ENCODE measurements around the gene IL15RA. TPM values are rescaled to one million over a fixed set of nuclear protein-coding genes. Genes with fewer than 3 reads are reported as not detected.

Gene IL15RA
- total RNA-seq, 4 donors from 2014 or later: 10.6 to 34.3 (median 22.8) TPM

DNA sequence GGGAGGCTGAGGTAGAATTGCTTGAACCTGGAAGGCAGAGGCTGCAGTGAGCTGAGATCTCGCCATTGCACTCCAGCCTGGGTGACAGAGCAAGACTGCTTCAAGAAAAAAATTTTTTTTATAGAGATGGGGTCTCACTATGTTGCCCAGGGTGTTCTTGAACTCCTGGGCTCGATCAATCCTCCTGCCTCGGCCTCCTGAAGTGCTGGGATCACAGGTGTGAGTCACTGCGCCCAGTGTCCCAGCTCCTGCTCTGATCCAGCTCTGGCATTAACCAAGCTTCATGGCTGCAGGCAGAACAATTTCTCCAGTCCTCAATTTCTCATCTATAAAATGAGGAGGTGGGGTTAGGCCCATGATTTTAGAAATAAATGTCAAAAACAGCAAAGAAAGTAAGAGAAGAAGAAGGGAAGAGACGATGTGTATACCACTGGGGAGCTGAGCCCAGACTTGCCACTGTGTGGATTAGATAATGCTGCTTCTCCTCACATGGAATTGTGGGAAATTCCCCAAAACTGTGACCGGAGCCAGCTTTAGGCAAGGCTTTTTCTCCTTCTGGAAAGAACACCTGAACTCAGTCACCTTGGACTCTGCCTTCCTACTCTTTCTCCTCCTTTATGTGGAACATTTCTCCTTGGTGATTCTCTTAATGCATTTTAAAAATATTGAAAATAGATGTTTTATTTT lies 25.5 kb downstream of the IL15RA start:
- no peaks in the 10 kb centered on the region for H3K27me3 ChIP-seq
- no peak overlapping the region for H3K27ac ChIP-seq
- no peaks in the 10 kb centered on the region for H3K9me3 ChIP-seq
- no peak overlapping the region for H3K4me3 ChIP-seq (replicated peaks in 1 of 3)
- intact Hi-C loops (cut with DNase I): no loop called here
- H3K36me3 ChIP-seq: no peaks in the 10 kb centered on the region
- 90 to 97% methylated on average over 6 of the region's 6 CpGs for WGBS, 2 donors
- TF ChIP-seq POLR2A (IDR thresholded peaks at IDR 0.05) (no peak), CTCF (IDR thresholded peaks at IDR 0.05) (no peak)
- DNase-seq: no peak
- peaks cover 0 to 7% of the 10 kb centered on the region in 2 donors for H3K4me1 ChIP-seq

DNA sequence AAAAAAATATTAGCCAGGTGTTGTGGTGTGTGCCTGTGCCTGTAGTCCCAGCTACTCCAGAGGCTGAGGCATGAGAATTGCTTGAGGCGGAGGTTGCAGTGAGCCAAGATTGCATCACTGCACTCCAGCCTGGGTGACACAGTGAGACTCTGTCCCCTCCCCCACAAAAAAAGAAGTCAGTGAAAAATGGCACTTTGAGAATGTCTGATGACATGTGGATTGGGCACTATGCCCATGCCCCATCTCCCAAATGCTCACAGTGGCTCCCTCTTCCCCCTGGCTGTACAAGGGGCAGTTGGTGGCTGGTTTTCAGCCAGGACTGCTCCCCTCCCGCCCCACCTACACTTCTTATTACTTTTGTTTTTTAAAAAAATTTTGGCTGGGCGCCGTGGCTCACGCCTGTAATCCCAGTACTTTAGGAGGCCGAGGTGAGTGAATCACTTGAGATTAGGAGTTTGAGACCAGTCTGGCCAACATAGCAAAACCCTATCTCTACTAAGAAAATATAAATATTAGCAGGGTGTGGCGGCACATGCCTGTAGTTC lies 26.1 kb downstream of the IL15RA start:
- intact Hi-C loops (cut with DNase I): no loop called here
- no peaks in the 10 kb centered on the region for H3K9me3 ChIP-seq
- 75 to 79% methylated on average over 7 of the region's 7 CpGs for WGBS, 2 donors
- peak in 1 of 2 donors; percentile 23 for DNase-seq
- no peaks in the 10 kb centered on the region for H3K27me3 ChIP-seq
- H3K36me3 ChIP-seq: no peaks in the 10 kb centered on the region
- H3K27ac ChIP-seq: no peak overlapping the region
- H3K4me3 ChIP-seq (replicated peaks in 1 of 3): no peak overlapping the region
- TF ChIP-seq POLR2A (IDR thresholded peaks at IDR 0.05): no peak
- no peak for TF ChIP-seq CTCF (IDR thresholded peaks at IDR 0.05)
- peaks cover 0 to 13% of the 10 kb centered on the region in 2 donors for H3K4me1 ChIP-seq

GRCh38 chr10:5949009-5949759 lies 28.2 kb downstream of the IL15RA start:
- 60 to 62% methylated on average over 14 of the region's 14 CpGs for WGBS, 2 donors
- Histone ChIP-seq H3K27me3 (no peaks in the 10 kb centered on the region), H3K9me3 (no peaks in the 10 kb centered on the region), H3K4me3 (replicated peaks in 1 of 3) (no peak overlapping the region), H3K36me3 (no peaks in the 10 kb centered on the region), H3K4me1 (peaks cover 0 to 15% of the 10 kb centered on the region in 2 donors), H3K27ac (no peak overlapping the region)
- intact Hi-C loops (cut with DNase I): no loop called here
- TF ChIP-seq POLR2A (IDR thresholded peaks at IDR 0.05) (no peak), CTCF (IDR thresholded peaks at IDR 0.05) (peak in 1 of 6 experiments; percentile 22)
- no peak for DNase-seq

DNA sequence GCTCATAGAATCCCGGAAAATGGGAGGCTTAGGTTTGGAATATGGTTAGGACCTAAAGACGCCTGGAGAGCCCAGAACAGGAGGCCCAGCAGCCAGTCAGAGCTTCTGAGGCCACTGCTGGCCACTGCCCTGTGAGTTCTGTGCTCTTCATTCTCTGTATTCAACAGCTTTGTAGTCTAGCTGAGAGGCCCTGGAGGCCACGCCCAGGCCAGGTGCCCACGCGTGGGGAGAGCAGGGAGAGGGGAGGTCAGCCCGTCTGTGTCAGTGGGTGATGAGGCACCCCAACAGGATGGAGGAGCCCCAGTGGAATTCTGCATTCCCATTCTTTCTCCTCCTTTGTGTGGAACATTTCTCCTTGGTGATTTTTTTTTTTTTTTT lies 29.1 kb downstream of the IL15RA start:
- intact Hi-C loops (cut with DNase I): no loop called here
- no peaks in the 10 kb centered on the region for H3K27me3 ChIP-seq
- no peak overlapping the region for H3K4me3 ChIP-seq (replicated peaks in 1 of 3)
- no peak for TF ChIP-seq CTCF (IDR thresholded peaks at IDR 0.05)
- no peak for TF ChIP-seq POLR2A (IDR thresholded peaks at IDR 0.05)
- peaks cover 0 to 23% of the 10 kb centered on the region in 2 donors for H3K4me1 ChIP-seq
- no peaks in the 10 kb centered on the region for H3K9me3 ChIP-seq
- no peaks in the 10 kb centered on the region for H3K36me3 ChIP-seq
- DNase-seq: no peak
- WGBS, 2 donors: 89 to 93% methylated on average over 6 of the region's 6 CpGs
- no peak overlapping the region for H3K27ac ChIP-seq

All from thyroid gland (tissue), 4 donors.